K562 (cell line): Measurements from ENCODE around the gene LDB2. TPM values are rescaled to one million over a fixed set of nuclear protein-coding genes. Genes with fewer than 3 reads are reported as not detected.

Experiments used
- ATAC-seq: fragments of 200-7000 bp; cut with Tn5 transposase; 3 replicates; pipeline ENCODE4 v1.9.1; 2020; ENCODE audit warnings: moderate library complexity
- BruUV-seq: library from RNA; stranded (reverse); fragments of 400-500 nt; replicated peaks from 2 replicates; lab custom pipeline; 2021; lab: Mats Ljungman, UMichigan
- CTCF ChIA-PET: fragments of 300-600 bp; formaldehyde crosslinking; extraction: SDS; loops from one replicate; lab custom pipeline; 2021; ENCODE audit warnings: low intra/inter-chr PET ratio; lab: Yijun Ruan, JAX
- POLR2A ChIA-PET: fragments of 300-600, 350-650 bp; sonication (Branson Sonifier 250); formaldehyde crosslinking; extraction: SDS; loops from one replicate; lab custom pipeline; 2021; ENCODE audit warnings: antibody characterized with exemption, inconsistent platforms; lab: Yijun Ruan, JAX
- DNase-seq, 4 experiments: peaks; one replicate each; pipeline versions ENCODE4 v3.0.0 to v3.0.0-alpha.2; 2011 to 2018; ENCODE audit warnings: low spot score in 3 of 4, mixed read lengths in 3 of 4; ENCODE audit errors: extremely low read depth in 1 of 4
- FAIRE-seq: peaks from 2 replicates; lab custom pipeline; 2011; peaks lifted over from hg19 to GRCh38; lab: Jason Lieb, UNC
- H2AFZ ChIP-seq: 2 replicates; pipeline ENCODE4 v1.6.0; 2011; ENCODE audit warnings: low read depth, low read length, control low read depth, inconsistent platforms
- H3K27ac ChIP-seq: fragments of 200-600 bp; 3 replicates; pipeline ENCODE4 v1.8.0; 2011; ENCODE audit warnings: low read depth, mild to moderate bottlenecking, control low read depth, inconsistent platforms, low read length, moderate library complexity, mixed read lengths; ENCODE audit errors: extremely low read depth
- H3K27me3 ChIP-seq, 2 experiments: fragments of 300-600 bp in 1 of 2; 2 replicates in 1 of 2; 3 replicates in 1 of 2; pipeline versions ENCODE4 v1.6.0 to v1.8.0; 2011; ENCODE audit warnings: inconsistent platforms in 2 of 2, low read length in 2 of 2, mild to moderate bottlenecking in 1 of 2, mixed read lengths in 1 of 2, moderate library complexity in 1 of 2; ENCODE audit not compliant: control insufficient read depth in 2 of 2, insufficient read depth in 2 of 2
- H3K36me3 ChIP-seq: fragments of 300-600 bp; 3 replicates; pipeline ENCODE4 v1.8.0; 2011; ENCODE audit warnings: mild to moderate bottlenecking, low read length, inconsistent platforms; ENCODE audit not compliant: control insufficient read depth, insufficient read depth
- H3K4me1 ChIP-seq, 2 experiments: fragments of 200-600 bp in 1 of 2; replicated peaks in 1 of 2; 2 replicates in 1 of 2; 3 replicates in 1 of 2; pipeline versions ENCODE4 v1.5.1 to v1.8.0; 2011; ENCODE audit warnings: inconsistent platforms in 2 of 2, low read length in 2 of 2, mild to moderate bottlenecking in 1 of 2, mixed read lengths in 1 of 2, moderate library complexity in 1 of 2; ENCODE audit not compliant: control insufficient read depth in 2 of 2, insufficient read depth in 2 of 2
- H3K4me2 ChIP-seq: 2 replicates; pipeline ENCODE4 v1.6.1; 2011; ENCODE audit warnings: low read length, control low read depth, inconsistent platforms, mixed read lengths; ENCODE audit not compliant: insufficient read depth
- H3K4me3 ChIP-seq: fragments of 200-600 bp; sonication (generic), shearing (Covaris generic); 2 replicates; pipeline ENCODE4 v1.5.1; 2016; ENCODE audit warnings: control low read depth, inconsistent platforms
- H3K79me2 ChIP-seq: fragments of 200-600 bp; 3 replicates; pipeline ENCODE4 v1.8.0; 2011; ENCODE audit warnings: low read length, inconsistent platforms; ENCODE audit not compliant: control insufficient read depth, insufficient read depth
- H3K9ac ChIP-seq, 2 experiments: 2 replicates each; pipeline versions ENCODE4 v1.6.0 to v1.6.1; 2011; ENCODE audit warnings: low read depth in 2 of 2, low read length in 2 of 2, control low read depth in 1 of 2, inconsistent platforms in 1 of 2, mild to moderate bottlenecking in 1 of 2, mixed read lengths in 1 of 2; ENCODE audit not compliant: insufficient read depth in 1 of 2
- H3K9me1 ChIP-seq: one replicate; pipeline ENCODE4 v1.6.0; 2011; ENCODE audit warnings: inconsistent platforms, mild to moderate bottlenecking, low read length, moderate library complexity; ENCODE audit not compliant: control insufficient read depth, insufficient read depth
- H3K9me3 ChIP-seq: replicated peaks from 2 replicates; pipeline ENCODE4 v1.5.1; 2011; ENCODE audit warnings: low read depth, low read length, inconsistent platforms; ENCODE audit not compliant: control insufficient read depth, insufficient read depth
- H4K20me1 ChIP-seq: replicated peaks from 2 replicates; pipeline ENCODE4 v1.6.1; 2011; ENCODE audit warnings: low read length, inconsistent platforms, mixed read lengths; ENCODE audit not compliant: control insufficient read depth, insufficient read depth
- CEBPG ChIP-seq, 3 experiments: fragments of 200-800 bp in 1 of 3; sonication (Bioruptor generic) in 1 of 3; sonication (generic) in 1 of 3; formaldehyde crosslinking in 1 of 3; IDR thresholded peaks in 2 of 3; conservative IDR thresholded peaks in 1 of 3; 2 replicates each; pipeline versions ENCODE4 v1.6.1 to v1.8.0; 2016 to 2022; ENCODE audit warnings: missing compliant biosample characterization in 2 of 3, missing genetic modification characterization in 2 of 3, mild to moderate bottlenecking in 1 of 3, missing genetic modification reagents in 1 of 3
- CREBBP ChIP-seq: IDR thresholded peaks from one replicate; pipeline ENCODE4 v1.6.1; 2012; ENCODE audit warnings: low read depth, mild to moderate bottlenecking, control low read depth, inconsistent platforms, low read length
- HNRNPL ChIP-seq: fragments of 200-400 bp; formaldehyde crosslinking; IDR thresholded peaks from 2 replicates; pipeline ENCODE4 v1.6.1; 2017; ENCODE audit warnings: low read depth, mild to moderate bottlenecking, low read length
- KAT7 ChIP-seq: sonication (generic); formaldehyde crosslinking; IDR thresholded peaks from 2 replicates; pipeline ENCODE4 v1.8.0; 2022; ENCODE audit warnings: missing genetic modification reagents, mild to moderate bottlenecking, borderline replicate concordance
- MAZ ChIP-seq, 2 experiments: fragments of 450-650 bp in 1 of 2; sonication (generic) in 1 of 2; formaldehyde crosslinking; IDR thresholded peaks in 1 of 2; conservative IDR thresholded peaks in 1 of 2; 2 replicates each; pipeline versions ENCODE4 v1.4.0 to v1.5.0; 2020; ENCODE audit warnings: mild to moderate bottlenecking in 1 of 2, missing genetic modification reagents in 1 of 2
- NBN ChIP-seq: fragments of 450-650 bp; IDR thresholded peaks from 2 replicates; pipeline ENCODE4 v1.6.1; 2016; ENCODE audit warnings: low read depth, mild to moderate bottlenecking
- NFIX ChIP-seq: fragments of 250-450 bp; sonication (Bioruptor Pico); IDR thresholded peaks from 2 replicates; pipeline ENCODE4 v1.4.0; 2020; ENCODE audit warnings: low read depth, mild to moderate bottlenecking, moderate library complexity
- NR1H2 ChIP-seq: sonication (generic); formaldehyde crosslinking; IDR thresholded peaks from 2 replicates; pipeline ENCODE4 v1.4.0; 2020; ENCODE audit warnings: mild to moderate bottlenecking, missing genetic modification reagents
- RBFOX2 ChIP-seq: fragments of 200-400 bp; formaldehyde crosslinking; IDR thresholded peaks from 2 replicates; pipeline ENCODE4 v1.6.1; 2017; ENCODE audit warnings: low read depth, mild to moderate bottlenecking, low read length, moderate library complexity
- RBM34 ChIP-seq: fragments of 200-400 bp; formaldehyde crosslinking; IDR thresholded peaks from 2 replicates; pipeline ENCODE4 v1.6.1; 2018; ENCODE audit warnings: low read length, borderline replicate concordance; ENCODE audit not compliant: insufficient read depth
- SIX5 ChIP-seq, 2 experiments: IDR thresholded peaks; 2 replicates each; pipeline ENCODE4 v1.6.1; 2011; ENCODE audit warnings: low read length in 2 of 2, borderline replicate concordance in 1 of 2, low read depth in 1 of 2, mild to moderate bottlenecking in 1 of 2, moderate library complexity in 1 of 2; ENCODE audit not compliant: insufficient read depth in 1 of 2
- ZNF174 ChIP-seq: fragments of 250-450 bp; sonication (Bioruptor Pico); IDR thresholded peaks from 2 replicates; pipeline ENCODE4 v1.4.0; 2020; ENCODE audit warnings: mild to moderate bottlenecking
- ZNF274 ChIP-seq: IDR thresholded peaks from 2 replicates; pipeline ENCODE4 v1.6.1; 2011; ENCODE audit warnings: low read depth, mild to moderate bottlenecking, low read length, moderate library complexity, borderline replicate concordance
- ZNF449 ChIP-seq: fragments of 250-450 bp; sonication (Bioruptor Pico); IDR thresholded peaks from 2 replicates; pipeline ENCODE4 v1.8.0; 2022; ENCODE audit warnings: moderate library complexity, mild to moderate bottlenecking, inconsistent platforms
- ZNF561 ChIP-seq: fragments of 450-650 bp; formaldehyde crosslinking; conservative IDR thresholded peaks from 2 replicates; pipeline ENCODE4 v1.4.0; 2020; ENCODE audit warnings: mild to moderate bottlenecking, moderate library complexity
- WGBS: fragments of 100-300 bp; shearing (Covaris generic); methylation state at CpG from one replicate; pipeline ENCODE4 v1.1.6; 2016; ENCODE audit warnings: low coverage, mixed read lengths; ENCODE audit not compliant: insufficient coverage; ENCODE audit errors: missing lambda C conversion rate; 5-methylcytosine and 5-hydroxymethylcytosine counted together
- in situ Hi-C: fragments of 300-500 bp; cut with MboI; formaldehyde crosslinking; loops from 4 replicates; pipeline ENCODE4 v1.15.0; 2018; ENCODE audit warnings: inconsistent platforms, mixed read lengths
- intact Hi-C: fragments of 100-400 bp; cut with micrococcal nuclease; formaldehyde crosslinking; loops from 2 replicates; pipeline ENCODE4 v1.14.2; 2022
- polyA plus RNA-seq, 8 experiments: library from polyadenylated mRNA; depleted of rRNA in 4 of 8; stranded (reverse) in 5 of 8; unstranded in 3 of 8; fragments of >200 nt; fragmentation: Nextera tagmentation in 2 of 8; fragmentation: Illumina TruSeq in 1 of 8; extraction: Ambion mirVana in 2 of 8; extraction: Trizol in 1 of 8; gene quantifications; 2 replicates each; pipeline versions ENCODE4 v1.2.1 to v1.2.3, GENCODE V29; 2011 to 2014; ENCODE audit warnings: inconsistent platforms in 1 of 8, missing spikeins in 1 of 8
- total RNA-seq, 7 experiments: library from RNA; depleted of rRNA in 6 of 7; stranded (reverse); fragments of >200 nt in 6 of 7; fragmentation: Illumina TruSeq in 2 of 7; extraction: Trizol in 2 of 7; gene quantifications; 2 replicates each; pipeline versions ENCODE4 v1.2.1 to v1.2.3, GENCODE V29; 2011 to 2021; ENCODE audit warnings: low replicate concordance in 1 of 7
- TF ChIP-seq, protein P1 (sequence below): fragments of 150-350 bp; conservative IDR thresholded peaks from 2 replicates; pipeline ENCODE4 v1.6.1; 2014; ENCODE audit warnings: low read length

The LDB2 gene
- total and polyA plus RNA-seq, 9 of the 15 experiments (the other 6 are each of a cell fraction or from before 2014, with no cell fraction given), result 0.10 to 0.20 TPM; not detected in 7

DNA sequence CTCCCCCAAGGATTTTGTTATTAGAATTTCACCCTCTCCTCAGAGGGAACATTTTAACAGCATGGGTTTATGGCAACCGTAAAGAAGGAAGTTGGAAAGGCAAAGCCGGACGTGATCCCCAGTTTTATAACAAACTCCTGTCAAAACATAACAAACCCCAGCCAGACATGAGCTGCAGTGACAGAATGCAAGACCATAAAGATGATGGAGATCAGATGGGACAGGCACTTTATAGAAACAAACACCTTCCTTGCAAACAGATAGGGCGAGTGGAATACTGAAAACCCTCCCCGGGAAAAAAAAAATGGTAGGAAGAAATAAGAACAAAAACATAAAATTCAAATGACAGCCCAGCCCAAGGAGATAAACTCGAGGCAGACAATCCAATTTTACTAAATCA is 281.4 kb downstream of the LDB2 start (continued):
- TF ChIP-seq MAZ (CRISPR knock-in tag; conservative IDR thresholded peaks at IDR 0.05 in 1 of 2, IDR thresholded peaks at IDR 0.05 in 1 of 2), result no peak
- no peak for TF ChIP-seq NR1H2
- TF ChIP-seq ZNF561 (CRISPR knock-in tag), result no peak
- no peak for TF ChIP-seq ZNF449 (CRISPR knock-in tag)
- TF ChIP-seq, all 486 proteins: peak for 0

DNA sequence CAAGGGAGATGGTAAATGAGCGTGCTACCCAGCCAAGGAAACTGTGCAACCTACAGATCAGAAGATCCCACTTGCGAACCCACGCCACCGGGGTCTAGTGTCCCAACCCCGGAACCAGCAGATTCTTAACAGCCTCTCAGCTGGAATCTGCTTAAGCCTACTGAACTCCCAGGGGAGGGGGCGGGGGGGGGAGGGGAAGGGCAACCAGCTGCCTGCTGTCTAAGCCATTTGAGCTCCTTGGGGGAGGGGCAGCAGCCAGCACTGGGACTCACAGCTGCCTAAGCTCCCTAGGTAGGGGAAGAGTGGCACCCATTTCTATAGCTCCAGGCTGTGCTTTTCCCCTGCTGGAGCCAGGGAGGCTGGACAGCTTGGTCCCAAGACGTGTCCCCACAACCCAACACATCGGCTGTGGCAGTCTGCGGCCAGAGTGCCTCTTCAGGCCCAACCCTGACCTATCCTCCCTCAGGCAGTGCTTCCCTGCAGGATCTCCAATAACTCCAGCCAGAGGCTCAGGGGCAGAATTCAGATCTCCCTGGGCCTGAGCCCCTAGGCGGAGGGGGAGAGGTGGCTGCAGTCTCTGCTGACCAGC is 289.2 kb downstream of the LDB2 start:
- no peak overlapping the region for H3K27ac ChIP-seq
- H3K79me2 ChIP-seq, result no peaks in the 10 kb centered on the region
- no peaks in the 10 kb centered on the region for H4K20me1 ChIP-seq
- no peak overlapping the region for H2AFZ ChIP-seq
- POLR2A ChIA-PET, result no interaction called here
- no peak overlapping the region for H3K4me3 ChIP-seq
- no peaks in the 10 kb centered on the region for H3K9me3 ChIP-seq
- DNase-seq (no peak), FAIRE-seq (no peak), ATAC-seq (no peak)
- H3K36me3 ChIP-seq, result no peaks in the 10 kb centered on the region
- BruUV-seq, result no TSS peak
- no peaks in the 10 kb centered on the region for H3K9me1 ChIP-seq
- CTCF ChIA-PET, result no interaction called here
- no peaks in the 10 kb centered on the region; a peak in 1 of 5 replicates for H3K27me3 ChIP-seq
- H3K9ac ChIP-seq, result no peak overlapping the region
- intact Hi-C loops, result no loop called here
- no peak overlapping the region for H3K4me2 ChIP-seq
- H3K4me1 ChIP-seq, result no peaks in the 10 kb centered on the region
- 0% methylated on average over 8 of the region's 10 CpGs for WGBS
- in situ Hi-C loops, result loop anchor here (10.0 kb wide), 1 partner anchor 466 kb away; no protein-coding TSS in a partner anchor
- no peak for TF ChIP-seq ZNF174 (CRISPR knock-in tag)
- TF ChIP-seq, protein P1, sequence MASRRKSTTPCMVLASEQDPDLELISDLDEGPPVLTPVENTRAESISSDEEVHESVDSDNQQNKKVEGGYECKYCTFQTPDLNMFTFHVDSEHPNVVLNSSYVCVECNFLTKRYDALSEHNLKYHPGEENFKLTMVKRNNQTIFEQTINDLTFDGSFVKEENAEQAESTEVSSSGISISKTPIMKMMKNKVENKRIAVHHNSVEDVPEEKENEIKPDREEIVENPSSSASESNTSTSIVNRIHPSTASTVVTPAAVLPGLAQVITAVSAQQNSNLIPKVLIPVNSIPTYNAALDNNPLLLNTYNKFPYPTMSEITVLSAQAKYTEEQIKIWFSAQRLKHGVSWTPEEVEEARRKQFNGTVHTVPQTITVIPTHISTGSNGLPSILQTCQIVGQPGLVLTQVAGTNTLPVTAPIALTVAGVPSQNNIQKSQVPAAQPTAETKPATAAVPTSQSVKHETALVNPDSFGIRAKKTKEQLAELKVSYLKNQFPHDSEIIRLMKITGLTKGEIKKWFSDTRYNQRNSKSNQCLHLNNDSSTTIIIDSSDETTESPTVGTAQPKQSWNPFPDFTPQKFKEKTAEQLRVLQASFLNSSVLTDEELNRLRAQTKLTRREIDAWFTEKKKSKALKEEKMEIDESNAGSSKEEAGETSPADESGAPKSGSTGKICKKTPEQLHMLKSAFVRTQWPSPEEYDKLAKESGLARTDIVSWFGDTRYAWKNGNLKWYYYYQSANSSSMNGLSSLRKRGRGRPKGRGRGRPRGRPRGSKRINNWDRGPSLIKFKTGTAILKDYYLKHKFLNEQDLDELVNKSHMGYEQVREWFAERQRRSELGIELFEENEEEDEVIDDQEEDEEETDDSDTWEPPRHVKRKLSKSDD, result no peak
- TF ChIP-seq SIX5 (IDR thresholded peaks at IDR 0.05; ENCODE audit: borderline replicate concordance in 1 of 2, insufficient read depth in 1 of 2, low read depth in 1 of 2, low read length in 2 of 2), result no peak
- no peak for TF ChIP-seq NBN
- TF ChIP-seq NFIX (CRISPR knock-in tag), result no peak
- TF ChIP-seq CEBPG (CRISPR knock-in tag; IDR thresholded peaks at IDR 0.05), result no peak
- no peak for TF ChIP-seq CEBPG (tag; conservative IDR thresholded peaks at IDR 0.05 in 1 of 2, IDR thresholded peaks at IDR 0.05 in 1 of 2)
- TF ChIP-seq RBFOX2, result no peak
- no peak for TF ChIP-seq KAT7 (CRISPR knock-in tag)
- no peak for TF ChIP-seq RBM34
- no peak for TF ChIP-seq CREBBP
- TF ChIP-seq ZNF274, result no peak
- TF ChIP-seq HNRNPL, result no peak
